ENCODE measurements around the gene TMEM184B. TPM values are rescaled to one million over a fixed set of nuclear protein-coding genes. Genes with fewer than 3 reads are reported as not detected.

TMEM184B gene
- total RNA-seq (19.9 TPM), polyA plus RNA-seq (ENCODE audit: insufficient read depth in 1 of 8, insufficient read length in 8 of 8, low replicate concordance in 1 of 8) (10 to 100 TPM; 55.2 to 78.6 (median 68.8) TPM)
- long read RNA-seq, donor 1, full-length matches to known transcripts = 30 of 30 reads
- long read RNA-seq, donor 1, partial matches to known transcripts = 0 of 30 reads
- long read RNA-seq, donor 1, other reads (novel, unspliced or antisense) = 0 of 30 reads
- long read RNA-seq, donor 2, full-length matches to known transcripts = 5 of 5 reads
- long read RNA-seq, donor 2, partial matches to known transcripts = 0 of 5 reads
- long read RNA-seq, donor 2, other reads (novel, unspliced or antisense) = 0 of 5 reads
- long read RNA-seq, donor 3, full-length matches to known transcripts = 44 of 49 reads
- long read RNA-seq, donor 3, partial matches to known transcripts = 0 of 49 reads
- long read RNA-seq, donor 3, other reads (novel, unspliced or antisense) = 5 of 49 reads
- long read RNA-seq, donor 4, full-length matches to known transcripts = 35 of 41 reads
- long read RNA-seq, donor 4, partial matches to known transcripts = 6 of 41 reads
- long read RNA-seq, donor 4, other reads (novel, unspliced or antisense) = 0 of 41 reads
- long read RNA-seq, donor 5, full-length matches to known transcripts = 71 of 79 reads
- long read RNA-seq, donor 5, partial matches to known transcripts = 0 of 79 reads
- long read RNA-seq, donor 5, other reads (novel, unspliced or antisense) = 8 of 79 reads
- long read RNA-seq, donor 6, full-length matches to known transcripts = 63 of 63 reads
- long read RNA-seq, donor 6, partial matches to known transcripts = 0 of 63 reads
- long read RNA-seq, donor 6, other reads (novel, unspliced or antisense) = 0 of 63 reads
- long read RNA-seq, donor 7, full-length matches to known transcripts = 66 of 66 reads
- long read RNA-seq, donor 7, partial matches to known transcripts = 0 of 66 reads
- long read RNA-seq, donor 7, other reads (novel, unspliced or antisense) = 0 of 66 reads
- long read RNA-seq, donor 8, full-length matches to known transcripts = 56 of 56 reads
- long read RNA-seq, donor 8, partial matches to known transcripts = 0 of 56 reads
- long read RNA-seq, donor 8, other reads (novel, unspliced or antisense) = 0 of 56 reads
- long read RNA-seq, donor 9, full-length matches to known transcripts = 64 of 69 reads
- long read RNA-seq, donor 9, partial matches to known transcripts = 5 of 69 reads
- long read RNA-seq, donor 9, other reads (novel, unspliced or antisense) = 0 of 69 reads
- long read RNA-seq, donor 10, full-length matches to known transcripts = 84 of 84 reads
- long read RNA-seq, donor 10, partial matches to known transcripts = 0 of 84 reads
- long read RNA-seq, donor 10, other reads (novel, unspliced or antisense) = 0 of 84 reads
- long read RNA-seq, donor 11, full-length matches to known transcripts = 66 of 66 reads
- long read RNA-seq, donor 11, partial matches to known transcripts = 0 of 66 reads
- long read RNA-seq, donor 11, other reads (novel, unspliced or antisense) = 0 of 66 reads

DNA sequence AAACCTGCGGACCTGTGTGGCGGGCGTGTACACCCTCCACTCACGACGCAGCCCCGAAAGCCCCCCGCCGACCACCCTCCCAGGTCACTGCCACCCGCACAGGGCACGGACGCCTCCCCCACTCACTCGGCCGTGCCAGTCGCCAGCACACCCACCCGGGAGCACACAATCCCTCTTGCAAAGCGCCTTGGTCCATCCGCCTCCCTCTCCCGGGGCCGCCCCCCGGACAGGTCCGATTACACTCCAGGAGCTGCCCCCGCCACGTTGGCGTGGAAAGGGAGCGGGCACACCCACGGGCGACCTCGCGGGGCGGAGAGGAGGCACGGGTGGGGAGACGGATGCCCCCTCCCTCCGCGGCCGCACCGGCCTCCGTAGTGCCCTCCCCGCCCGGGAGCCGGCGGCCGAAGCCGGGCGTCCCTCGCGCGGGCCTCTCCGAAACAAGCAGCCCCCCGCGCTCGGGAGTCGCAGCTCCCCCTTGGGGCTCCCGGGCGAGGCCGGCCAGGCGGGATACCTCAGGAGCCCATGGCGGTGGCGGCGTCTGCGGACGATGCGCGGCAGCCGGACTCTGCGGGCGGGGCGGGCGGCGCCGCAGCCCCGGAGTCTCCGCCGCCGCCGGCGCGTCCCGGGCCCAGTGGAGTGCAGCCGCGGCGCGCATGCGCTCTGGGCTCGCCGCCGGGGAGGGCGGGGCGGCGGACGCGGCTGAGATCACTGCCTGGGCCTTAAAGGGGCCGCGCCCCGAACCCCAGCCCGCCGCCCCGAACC, at the start of gene TMEM184B:
TMEM184B (minus strand) TSS at position 638 of the 762 bp plus-strand sequence. CDS start 25,049 bp downstream, outside the sequence.
- Histone ChIP-seq H3K4me3 (ENCODE audit: low read length) (peak within 1 kb of the TSS; percentile 96), H3K36me3 (ENCODE audit: control insufficient read depth, insufficient read depth, low read length) (peaks cover 27% of the 10 kb centered on the region), H3K9me3 (replicated peaks; ENCODE audit: control insufficient read depth, low read depth, low read length) (no peaks in the 10 kb centered on the region), H3K27ac (ENCODE audit: low read length) (peak within 1 kb of the TSS; percentile 81), H3K27me3 (ENCODE audit: control insufficient read depth, insufficient read depth, low read length) (no peaks in the 10 kb centered on the region), H3K4me1 (ENCODE audit: control insufficient read depth, insufficient read depth, low read length) (peaks cover 59% of the 10 kb centered on the region)
- WGBS (ENCODE audit: insufficient coverage) = under 1% methylated on average over 97 of the region's 97 CpGs
- peak; percentile 92 for DNase-seq

DNA sequence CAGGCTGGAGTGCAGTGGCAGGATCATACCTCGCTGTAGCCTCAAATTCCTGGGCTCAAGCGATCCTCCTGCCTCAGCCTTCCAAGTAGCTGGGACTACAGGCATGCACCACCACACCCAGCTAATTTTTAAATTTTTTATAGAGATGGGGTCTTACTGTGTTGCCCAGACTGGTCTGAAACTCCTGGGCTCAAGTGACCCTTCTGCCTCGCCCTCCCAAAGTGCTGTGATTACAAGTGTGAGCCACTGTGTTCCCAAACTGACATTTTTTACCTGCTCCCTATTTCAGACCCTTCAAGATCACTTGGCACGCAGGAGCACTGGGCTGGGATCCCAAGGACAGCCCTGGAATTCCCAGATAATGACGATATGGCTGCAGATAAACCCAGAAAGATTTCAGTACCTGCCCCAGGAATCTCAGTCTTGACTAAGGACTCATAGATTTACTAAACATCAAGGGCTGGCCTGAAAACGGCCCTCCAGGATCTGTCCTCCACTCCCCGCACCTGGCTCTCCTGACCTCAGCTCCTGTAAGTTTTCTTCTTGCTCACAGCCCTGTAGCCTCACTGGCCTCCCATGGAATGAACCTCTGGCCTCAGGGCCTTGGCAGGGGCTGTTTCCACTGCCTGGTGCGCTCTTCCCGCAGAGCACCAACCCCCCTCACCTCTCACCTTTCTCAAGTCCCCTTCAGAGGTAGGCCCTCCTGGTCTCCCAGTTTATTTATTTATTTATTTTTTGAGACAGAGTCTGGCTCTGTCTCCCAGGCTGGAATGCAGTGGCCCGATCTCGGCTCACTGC, 48.0 kb upstream of the TMEM184B start:
- Histone ChIP-seq H3K4me1 (ENCODE audit: control insufficient read depth, insufficient read depth, low read length) (peaks cover 16% of the 10 kb centered on the region), H3K27me3 (ENCODE audit: control insufficient read depth, insufficient read depth, low read length) (no peaks in the 10 kb centered on the region), H3K4me3 (ENCODE audit: low read length) (no peak overlapping the region), H3K36me3 (ENCODE audit: control insufficient read depth, insufficient read depth, low read length) (no peaks in the 10 kb centered on the region), H3K27ac (ENCODE audit: low read length) (no peak overlapping the region), H3K9me3 (replicated peaks; ENCODE audit: control insufficient read depth, low read depth, low read length) (no peaks in the 10 kb centered on the region)
- 78% methylated on average over 6 of the region's 11 CpGs for WGBS (ENCODE audit: insufficient coverage)
- DNase-seq = no peak

DNA sequence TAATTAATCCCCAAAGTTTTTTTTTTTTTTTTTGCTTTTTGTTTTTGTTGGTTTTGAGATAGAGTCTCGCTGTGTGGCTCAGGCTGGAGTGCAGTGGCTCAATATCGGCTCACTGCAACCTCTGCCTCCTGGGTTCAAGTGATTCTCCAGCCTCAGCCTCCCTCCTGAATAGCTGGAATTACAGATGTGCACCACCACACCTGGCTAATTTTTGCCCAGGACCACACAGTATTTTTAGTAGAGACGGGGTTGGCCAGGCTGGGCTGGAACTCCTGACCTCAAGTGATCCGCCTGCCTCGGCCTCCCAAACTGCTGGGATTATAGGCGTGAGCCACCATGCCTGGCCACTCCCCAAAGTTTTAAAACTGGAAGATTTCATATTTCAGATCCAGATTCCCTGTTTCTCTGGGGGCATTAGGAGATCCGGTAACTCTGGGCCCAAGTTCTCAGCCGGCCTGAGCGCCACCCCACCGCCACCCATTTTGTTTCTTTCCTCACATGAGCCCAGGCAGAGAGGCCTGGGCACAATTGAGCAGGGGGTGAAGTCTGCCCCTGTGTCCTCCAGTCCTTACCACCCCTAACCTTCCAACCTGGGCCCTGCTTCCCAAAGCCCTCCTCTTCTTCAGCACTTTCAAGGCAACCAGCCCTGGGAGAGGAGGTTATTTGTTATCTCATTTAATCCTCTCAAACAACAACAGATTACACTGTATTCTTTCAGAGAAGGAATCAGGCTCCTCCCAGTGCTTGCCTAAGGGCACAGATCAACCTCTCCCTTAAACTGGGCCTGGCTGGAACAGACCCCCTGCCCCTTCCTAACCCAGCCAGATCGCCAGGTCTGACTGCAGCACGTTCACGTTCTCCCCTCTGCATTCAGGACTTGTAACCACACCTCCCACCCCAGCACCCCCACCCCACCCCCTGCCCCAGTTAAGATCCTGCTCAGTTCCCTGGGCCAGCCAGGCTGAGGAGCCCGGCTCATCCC, 46.3 kb upstream of the TMEM184B start:
- DNase-seq = no peak
- Histone ChIP-seq H3K4me3 (ENCODE audit: low read length) (no peak overlapping the region), H3K27me3 (ENCODE audit: control insufficient read depth, insufficient read depth, low read length) (no peaks in the 10 kb centered on the region), H3K9me3 (replicated peaks; ENCODE audit: control insufficient read depth, low read depth, low read length) (no peaks in the 10 kb centered on the region), H3K27ac (ENCODE audit: low read length) (peak overlapping the region; percentile 96), H3K4me1 (ENCODE audit: control insufficient read depth, insufficient read depth, low read length) (peaks cover 33% of the 10 kb centered on the region), H3K36me3 (ENCODE audit: control insufficient read depth, insufficient read depth, low read length) (peaks cover 4% of the 10 kb centered on the region)
- WGBS (ENCODE audit: insufficient coverage) = 79% methylated on average over 10 of the region's 14 CpGs

DNA sequence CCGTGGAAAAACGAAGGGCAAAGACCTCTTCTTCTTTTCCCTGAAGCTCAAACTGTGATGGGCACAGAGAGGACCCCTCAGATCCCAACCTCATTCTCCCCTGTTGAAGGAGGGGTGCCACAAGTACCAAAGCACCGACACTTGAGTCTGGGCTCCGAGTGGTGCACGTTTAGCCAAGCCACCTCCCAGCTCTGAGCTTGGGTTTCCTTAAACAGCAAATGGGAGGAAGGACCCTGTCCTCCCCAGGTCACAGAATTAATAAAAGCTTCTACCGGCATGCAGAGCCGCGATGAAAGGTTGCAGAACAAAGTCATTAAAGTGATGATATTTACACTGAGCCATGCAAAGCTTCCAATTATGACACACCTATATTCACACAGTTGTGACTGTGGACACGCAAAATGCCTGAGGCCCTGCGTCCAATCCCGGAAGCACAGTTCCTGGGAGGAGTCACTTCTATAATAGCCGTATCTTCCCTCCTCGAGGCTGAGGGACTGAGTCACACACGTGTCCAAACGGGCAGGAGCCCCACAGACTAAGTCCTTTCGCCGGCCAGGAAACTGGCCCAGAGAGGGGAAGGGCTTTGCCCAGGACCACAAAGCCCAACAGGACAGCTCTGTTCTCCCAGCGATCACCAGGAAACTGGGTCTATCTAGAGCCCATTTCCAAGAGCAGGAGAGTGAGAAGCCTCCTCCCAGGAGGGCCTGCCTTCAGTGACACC, 45.3 kb upstream of the TMEM184B start:
- H3K27me3 ChIP-seq (ENCODE audit: control insufficient read depth, insufficient read depth, low read length) = no peaks in the 10 kb centered on the region
- peak overlapping the region; percentile 51 for H3K4me3 ChIP-seq (ENCODE audit: low read length)
- H3K9me3 ChIP-seq (replicated peaks; ENCODE audit: control insufficient read depth, low read depth, low read length) = no peaks in the 10 kb centered on the region
- H3K27ac ChIP-seq (ENCODE audit: low read length) = peak overlapping the region; percentile 96
- DNase-seq = peak; percentile 82
- H3K36me3 ChIP-seq (ENCODE audit: control insufficient read depth, insufficient read depth, low read length) = peaks cover 11% of the 10 kb centered on the region
- peaks cover 42% of the 10 kb centered on the region for H3K4me1 ChIP-seq (ENCODE audit: control insufficient read depth, insufficient read depth, low read length)
- 10% methylated on average over 11 of the region's 18 CpGs for WGBS (ENCODE audit: insufficient coverage)

DNA sequence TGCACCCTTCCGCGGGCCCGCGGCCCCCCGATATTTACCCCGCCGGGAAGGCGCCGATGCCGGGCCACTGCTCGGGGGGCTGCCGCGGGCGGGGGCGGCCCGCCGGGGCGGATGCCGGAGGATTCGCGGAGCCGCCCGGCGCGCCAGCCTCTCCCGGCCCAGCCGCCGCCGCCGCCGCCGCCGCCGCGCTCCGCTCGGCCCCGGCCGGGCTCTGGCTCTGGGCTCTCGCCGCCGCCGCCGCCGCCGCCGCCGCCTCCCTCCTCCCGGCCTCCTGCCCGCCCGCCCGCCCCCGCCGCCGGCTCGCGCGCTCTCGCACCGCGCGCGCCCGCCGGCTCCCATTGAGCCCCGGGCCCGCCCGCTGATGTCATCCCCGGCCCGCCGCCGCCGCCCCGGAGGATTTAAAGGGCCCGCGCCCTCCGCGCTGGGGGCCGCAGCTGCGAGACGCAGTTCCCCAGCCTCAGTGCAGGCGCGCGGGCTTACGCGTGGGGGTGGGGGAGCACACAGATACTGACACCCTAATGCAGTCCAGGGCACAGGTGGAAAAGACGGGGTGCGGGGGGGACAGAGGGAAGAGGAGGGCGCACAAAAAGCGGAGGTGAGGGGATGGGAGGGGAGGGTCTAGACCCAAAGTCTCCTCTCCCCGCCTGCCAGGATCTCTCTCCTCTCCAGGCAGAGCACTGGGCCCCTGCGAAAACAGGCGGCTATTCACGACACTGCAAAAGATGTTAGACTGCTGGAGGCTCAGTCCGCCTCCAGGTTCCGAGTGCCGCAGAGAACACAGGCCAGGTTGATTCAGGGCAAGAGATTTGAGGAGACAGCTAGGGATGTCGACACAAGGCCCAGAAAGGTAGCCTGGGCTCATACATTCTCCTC, 44.5 kb upstream of the TMEM184B start, which contains the start of gene CSNK1E:
CSNK1E (minus strand) TSS at position 312 of the 873 bp plus-strand sequence. CDS start 3,276 bp downstream, outside the sequence.
- Histone ChIP-seq H3K4me1 (ENCODE audit: control insufficient read depth, insufficient read depth, low read length) (peaks cover 49% of the 10 kb centered on the region), H3K4me3 (ENCODE audit: low read length) (peak within 1 kb of the TSS; percentile 73), H3K36me3 (ENCODE audit: control insufficient read depth, insufficient read depth, low read length) (peaks cover 18% of the 10 kb centered on the region), H3K27ac (ENCODE audit: low read length) (peak within 1 kb of the TSS; percentile 97), H3K9me3 (replicated peaks; ENCODE audit: control insufficient read depth, low read depth, low read length) (no peaks in the 10 kb centered on the region), H3K27me3 (ENCODE audit: control insufficient read depth, insufficient read depth, low read length) (no peaks in the 10 kb centered on the region)
- 0% methylated on average over 67 of the region's 98 CpGs for WGBS (ENCODE audit: insufficient coverage)
- DNase-seq = peak; percentile 91

DNA sequence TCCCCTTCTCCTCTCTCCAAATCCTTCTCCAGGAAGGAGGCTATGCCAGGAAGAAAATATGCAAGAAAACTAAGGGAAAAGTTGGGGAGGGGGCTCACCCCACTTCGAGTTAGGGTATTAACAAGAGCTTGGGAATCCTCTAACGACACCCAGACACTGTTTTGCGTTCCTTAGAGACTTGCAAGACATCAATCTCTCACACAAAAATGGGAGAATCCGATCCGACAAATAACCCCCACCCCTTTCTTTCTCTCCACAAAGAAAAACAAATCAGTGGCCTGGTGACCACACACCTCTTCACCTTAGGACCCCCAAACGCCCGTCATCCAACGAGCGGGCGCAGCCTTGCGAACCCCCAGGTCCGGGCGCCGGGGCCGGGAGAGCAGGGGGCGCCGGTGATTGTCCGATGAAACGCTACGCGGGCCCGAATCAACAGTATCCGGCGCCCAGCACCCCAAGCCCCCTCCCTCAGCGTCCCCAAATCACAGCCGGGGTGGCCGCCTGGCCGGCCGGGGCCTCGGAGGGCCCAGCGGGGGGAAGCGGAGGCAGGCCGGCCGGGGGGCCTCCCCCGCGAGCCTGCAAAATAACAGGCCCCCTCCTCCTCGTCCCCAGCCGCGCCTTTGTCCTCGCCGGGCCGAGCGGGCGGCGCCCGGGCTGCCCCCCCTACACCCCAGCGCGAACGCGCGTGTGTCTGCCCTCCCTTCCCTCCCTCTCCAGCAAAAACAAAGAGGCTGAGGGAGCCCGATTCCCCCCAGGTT, 43.7 kb upstream of the TMEM184B start:
- no peaks in the 10 kb centered on the region for H3K9me3 ChIP-seq (replicated peaks; ENCODE audit: control insufficient read depth, low read depth, low read length)
- peak overlapping the region; percentile 73 for H3K4me3 ChIP-seq (ENCODE audit: low read length)
- peaks cover 22% of the 10 kb centered on the region for H3K36me3 ChIP-seq (ENCODE audit: control insufficient read depth, insufficient read depth, low read length)
- peaks cover 56% of the 10 kb centered on the region for H3K4me1 ChIP-seq (ENCODE audit: control insufficient read depth, insufficient read depth, low read length)
- WGBS (ENCODE audit: insufficient coverage) = 0% methylated on average over 50 of the region's 52 CpGs
- peak; percentile 88 for DNase-seq
- no peaks in the 10 kb centered on the region for H3K27me3 ChIP-seq (ENCODE audit: control insufficient read depth, insufficient read depth, low read length)
- H3K27ac ChIP-seq (ENCODE audit: low read length) = peak overlapping the region; percentile 97
